Caco-2 (cell line): ENCODE results near the gene BCL10. TPM values are rescaled to one million over a fixed set of nuclear protein-coding genes. Genes with fewer than 3 reads are reported as not detected.

ENCODE experiments used
- BruUV-seq: library from RNA; stranded (reverse); fragments of 400-500 nt; replicated peaks from 2 replicates; lab custom pipeline; 2021; lab: Mats Ljungman, UMichigan
- CTCF ChIA-PET: fragments of 300-600 bp; sonication (Branson Sonifier 250); formaldehyde crosslinking; loops from one replicate; lab custom pipeline; 2022; ENCODE audit warnings: antibody characterized with exemption; lab: Charles Lee
- POLR2A ChIA-PET: fragments of 300-600 bp; sonication (Branson Sonifier 250); formaldehyde crosslinking; loops from one replicate; lab custom pipeline; 2022; ENCODE audit warnings: antibody characterized with exemption; lab: Charles Lee
- DNase-seq, 2 experiments: peaks; one replicate each; pipeline versions ENCODE4 v3.0.0 to v3.0.0-alpha.2; 2020 to 2022
- H3K27me3 ChIP-seq: replicated peaks from 2 replicates; pipeline ENCODE4 v1.6.0; 2011; ENCODE audit warnings: low read length; ENCODE audit not compliant: control insufficient read depth, insufficient read depth
- H3K36me3 ChIP-seq: 2 replicates; pipeline ENCODE4 v1.5.1; 2011; ENCODE audit warnings: low read length; ENCODE audit not compliant: control insufficient read depth, insufficient read depth
- H3K4me1 ChIP-seq: fragments of 250-450 bp; sonication (Bioruptor Pico); 2 replicates; pipeline ENCODE4 v1.5.1; 2020; ENCODE audit warnings: mild to moderate bottlenecking
- H3K4me3 ChIP-seq: 2 replicates; pipeline ENCODE4 v1.5.1; 2011; ENCODE audit warnings: low read depth, mild to moderate bottlenecking, control low read depth, low read length
- H3K9me3 ChIP-seq: fragments of 250-450 bp; sonication (Bioruptor Pico); 2 replicates; pipeline ENCODE4 v1.5.1; 2020; ENCODE audit warnings: mild to moderate bottlenecking, moderate library complexity
- H3K27ac Mint-ChIP-seq: one replicate; pipeline ENCODE4 v1.8.0; 2022; ENCODE audit warnings: mixed read lengths; ENCODE audit not compliant: unreplicated experiment
- H3K27me3 Mint-ChIP-seq: one replicate; pipeline ENCODE4 v1.8.0; 2022; ENCODE audit warnings: mixed read lengths; ENCODE audit not compliant: insufficient read depth, unreplicated experiment
- H3K36me3 Mint-ChIP-seq: one replicate; pipeline ENCODE4 v1.8.0; 2022; ENCODE audit warnings: mild to moderate bottlenecking, mixed read lengths; ENCODE audit not compliant: insufficient read depth, unreplicated experiment
- H3K4me1 Mint-ChIP-seq: one replicate; pipeline ENCODE4 v1.8.0; 2022; ENCODE audit warnings: low read depth, mixed read lengths; ENCODE audit not compliant: unreplicated experiment
- H3K4me3 Mint-ChIP-seq: one replicate; pipeline ENCODE4 v1.8.0; 2022; ENCODE audit warnings: mild to moderate bottlenecking, moderate library complexity, mixed read lengths; ENCODE audit not compliant: unreplicated experiment
- H3K9me3 Mint-ChIP-seq: one replicate; pipeline ENCODE4 v1.8.0; 2022; ENCODE audit warnings: mixed read lengths; ENCODE audit not compliant: unreplicated experiment
- intact Hi-C: fragments of 100-400 bp; cut with micrococcal nuclease; formaldehyde crosslinking; loops from one replicate; pipeline ENCODE4 v1.10.0; 2022; ENCODE audit not compliant: unreplicated experiment
- total RNA-seq: library from RNA; stranded (reverse); gene quantifications from 2 replicates; pipeline ENCODE4 v1.2.3, GENCODE V29; 2022
- TF ChIP-seq, protein P1 (sequence below), 2 experiments: fragments of 200-600 bp in 1 of 2; IDR thresholded peaks; 1 replicate in 1 of 2; 2 replicates in 1 of 2; pipeline versions ENCODE4 v1.5.1 to v1.8.0; 2011 to 2022; ENCODE audit warnings: antibody characterized with exemption in 1 of 2, control low read depth in 1 of 2, inconsistent platforms in 1 of 2, low read depth in 1 of 2, low read length in 1 of 2, mild to moderate bottlenecking in 1 of 2, moderate library complexity in 1 of 2; ENCODE audit not compliant: insufficient read depth in 1 of 2, severe bottlenecking in 1 of 2, unreplicated experiment in 1 of 2

The BCL10 gene
- total RNA-seq, 1 experiment from 2014 or later: 18.1 TPM

DNA sequence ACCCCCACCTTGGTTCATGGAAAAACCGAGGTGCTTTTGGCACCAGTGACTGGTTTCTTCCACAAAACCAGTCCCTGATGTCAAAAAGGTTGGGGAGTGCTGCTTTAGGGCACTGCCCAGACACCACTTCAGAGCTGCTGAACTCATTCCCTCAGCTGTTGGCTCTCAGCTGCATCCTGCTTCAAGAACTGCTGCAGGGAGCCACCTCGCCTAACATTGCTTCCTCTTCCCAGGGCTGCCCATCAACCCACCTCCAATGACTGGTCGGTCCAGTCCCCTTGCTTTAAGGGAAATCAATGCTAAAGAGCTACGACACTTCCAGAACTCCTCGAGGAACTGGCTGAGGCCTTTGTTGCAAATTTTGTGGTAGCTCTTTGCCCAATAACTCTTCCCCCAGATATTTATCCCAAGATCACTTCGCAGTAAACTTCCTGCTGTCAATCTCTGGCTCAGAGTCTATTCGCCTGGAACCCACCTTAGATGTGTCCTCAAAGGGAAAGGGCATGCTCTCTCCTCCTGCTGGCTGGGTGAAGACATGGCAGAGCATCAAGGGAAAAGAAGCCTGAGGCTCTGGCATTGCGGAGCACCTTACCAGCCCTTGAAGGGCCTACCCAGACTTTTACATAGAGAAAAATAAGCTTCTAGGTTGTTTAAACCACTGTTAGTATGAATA is 46.0 kb downstream of the BCL10 start:
- ChIA-PET CTCF (interaction anchor here (1.0 kb wide), 1 partner anchor 29 kb away, joined by 3 read pairs; the partner anchor contains the start of gene C1orf52), POLR2A (no interaction called here)
- Histone ChIP-seq H3K27me3 (no peaks in the 10 kb centered on the region), H3K9me3 (no peaks in the 10 kb centered on the region), H3K36me3 (no peaks in the 10 kb centered on the region), H3K4me1 (peaks cover 21% of the 10 kb centered on the region), H3K4me3 (no peak overlapping the region)
- Mint-ChIP-seq H3K4me3 (no peak overlapping the region), H3K27me3 (no peaks in the 10 kb centered on the region), H3K36me3 (no peaks in the 10 kb centered on the region), H3K9me3 (no peaks in the 10 kb centered on the region), H3K4me1 (peaks cover 6% of the 10 kb centered on the region), H3K27ac (no peak overlapping the region)
- no TSS peak for BruUV-seq
- DNase-seq: peak in 1 of 2 experiments; percentile 36
- intact Hi-C loops: no loop called here
- TF ChIP-seq, protein P1, sequence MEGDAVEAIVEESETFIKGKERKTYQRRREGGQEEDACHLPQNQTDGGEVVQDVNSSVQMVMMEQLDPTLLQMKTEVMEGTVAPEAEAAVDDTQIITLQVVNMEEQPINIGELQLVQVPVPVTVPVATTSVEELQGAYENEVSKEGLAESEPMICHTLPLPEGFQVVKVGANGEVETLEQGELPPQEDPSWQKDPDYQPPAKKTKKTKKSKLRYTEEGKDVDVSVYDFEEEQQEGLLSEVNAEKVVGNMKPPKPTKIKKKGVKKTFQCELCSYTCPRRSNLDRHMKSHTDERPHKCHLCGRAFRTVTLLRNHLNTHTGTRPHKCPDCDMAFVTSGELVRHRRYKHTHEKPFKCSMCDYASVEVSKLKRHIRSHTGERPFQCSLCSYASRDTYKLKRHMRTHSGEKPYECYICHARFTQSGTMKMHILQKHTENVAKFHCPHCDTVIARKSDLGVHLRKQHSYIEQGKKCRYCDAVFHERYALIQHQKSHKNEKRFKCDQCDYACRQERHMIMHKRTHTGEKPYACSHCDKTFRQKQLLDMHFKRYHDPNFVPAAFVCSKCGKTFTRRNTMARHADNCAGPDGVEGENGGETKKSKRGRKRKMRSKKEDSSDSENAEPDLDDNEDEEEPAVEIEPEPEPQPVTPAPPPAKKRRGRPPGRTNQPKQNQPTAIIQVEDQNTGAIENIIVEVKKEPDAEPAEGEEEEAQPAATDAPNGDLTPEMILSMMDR (IDR thresholded peaks at IDR 0.05; ENCODE audit: insufficient read depth in 1 of 2, low read depth in 1 of 2, low read length in 1 of 2, severe bottlenecking in 1 of 2, unreplicated experiment in 1 of 2): peak; percentile 9 to 23

DNA sequence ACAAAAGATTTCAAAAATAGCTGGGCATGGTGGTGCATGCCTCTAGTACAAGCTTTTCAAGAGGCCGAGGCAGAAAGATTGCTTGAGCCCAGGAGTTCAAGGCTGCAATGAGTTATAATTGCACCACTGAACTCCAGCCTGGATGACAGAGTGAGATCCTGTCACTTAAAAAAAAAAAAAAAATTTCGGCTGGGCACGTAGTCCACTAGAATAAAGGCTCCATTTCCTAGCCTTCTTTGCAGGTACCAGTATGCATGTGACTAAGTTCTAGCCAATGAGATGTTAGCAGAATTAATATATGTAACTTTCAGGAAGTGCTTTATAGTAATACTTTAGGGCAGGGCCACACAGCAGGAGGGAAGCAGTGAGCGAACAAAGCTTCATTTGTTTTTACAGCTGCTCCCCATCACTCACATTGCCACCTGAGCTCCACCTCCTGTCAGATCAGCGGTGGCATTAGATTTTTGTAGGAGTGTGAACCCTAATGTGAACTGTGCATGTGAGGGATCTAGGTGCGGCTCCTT is 46.8 kb downstream of the BCL10 start:
- H3K27ac Mint-ChIP-seq: no peak overlapping the region
- peaks cover 6% of the 10 kb centered on the region for H3K36me3 Mint-ChIP-seq
- H3K4me3 ChIP-seq: no peak overlapping the region
- H3K9me3 Mint-ChIP-seq: no peaks in the 10 kb centered on the region
- TF ChIP-seq, protein P1 (IDR thresholded peaks at IDR 0.05; ENCODE audit: insufficient read depth in 1 of 2, low read depth in 1 of 2, low read length in 1 of 2, severe bottlenecking in 1 of 2, unreplicated experiment in 1 of 2): no peak
- ChIA-PET POLR2A (no interaction called here), CTCF (no interaction called here)
- H3K27me3 Mint-ChIP-seq: no peaks in the 10 kb centered on the region
- H3K4me1 Mint-ChIP-seq: peaks cover 6% of the 10 kb centered on the region
- intact Hi-C loops: no loop called here
- no peaks in the 10 kb centered on the region for H3K36me3 ChIP-seq
- no peaks in the 10 kb centered on the region for H3K9me3 ChIP-seq
- BruUV-seq: no TSS peak
- H3K27me3 ChIP-seq: no peaks in the 10 kb centered on the region
- H3K4me3 Mint-ChIP-seq: no peak overlapping the region
- H3K4me1 ChIP-seq: peaks cover 24% of the 10 kb centered on the region
- no peak for DNase-seq

DNA sequence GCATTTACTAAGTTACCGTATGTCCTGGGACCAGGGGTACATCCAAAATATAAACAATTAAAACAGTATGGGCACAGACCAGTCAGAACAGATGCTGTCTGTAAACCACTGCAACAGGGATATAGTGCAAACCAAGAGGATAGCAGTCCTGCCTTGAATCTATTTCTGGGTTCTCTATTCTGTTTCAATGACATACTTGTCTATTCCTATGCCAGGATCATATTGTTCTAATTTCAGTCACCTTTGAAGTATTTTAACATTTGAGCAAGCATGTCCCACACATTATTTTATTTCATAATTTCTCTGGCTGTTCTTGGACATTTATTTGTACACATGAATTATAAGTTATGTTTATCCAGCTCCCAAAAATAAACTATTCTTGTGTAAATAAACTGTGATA is 47.5 kb downstream of the BCL10 start:
- no peak overlapping the region for H3K4me3 ChIP-seq
- BruUV-seq: no TSS peak
- intact Hi-C loops: no loop called here
- Mint-ChIP-seq H3K4me3 (no peak overlapping the region), H3K27me3 (no peaks in the 10 kb centered on the region), H3K36me3 (peaks cover 6% of the 10 kb centered on the region), H3K9me3 (no peaks in the 10 kb centered on the region), H3K27ac (no peak overlapping the region), H3K4me1 (peaks cover 12% of the 10 kb centered on the region)
- ChIA-PET POLR2A (no interaction called here), CTCF (no interaction called here)
- H3K27me3 ChIP-seq: no peaks in the 10 kb centered on the region
- TF ChIP-seq, protein P1 (IDR thresholded peaks at IDR 0.05; ENCODE audit: insufficient read depth in 1 of 2, low read depth in 1 of 2, low read length in 1 of 2, severe bottlenecking in 1 of 2, unreplicated experiment in 1 of 2): no peak
- no peaks in the 10 kb centered on the region for H3K9me3 ChIP-seq
- no peaks in the 10 kb centered on the region for H3K36me3 ChIP-seq
- DNase-seq: no peak
- peaks cover 31% of the 10 kb centered on the region for H3K4me1 ChIP-seq
